Immature natural killer cell (primary cell): ENCODE measurements around the gene NADSYN1. TPM values are rescaled to one million over a fixed set of nuclear protein-coding genes. Genes with fewer than 3 reads are reported as not detected.

Source experiments
- DNase-seq, 3 donors: peaks; one replicate each; pipeline ENCODE4 v3.0.0; 2022; ENCODE audit warnings: mixed read lengths in 1 of 3
- H3K27ac Mint-ChIP-seq, 6 donors: one replicate each; pipeline ENCODE4 v1.8.0; 2020; ENCODE audit warnings: mixed read lengths in 6 of 6, mild to moderate bottlenecking in 5 of 6, inconsistent platforms in 4 of 6, moderate library complexity in 3 of 6
- H3K27me3 Mint-ChIP-seq, 3 donors: one replicate each; pipeline ENCODE4 v1.8.0; 2020 to 2021; ENCODE audit warnings: low read depth in 3 of 3, mild to moderate bottlenecking in 3 of 3, mixed read lengths in 3 of 3, moderate library complexity in 3 of 3, inconsistent platforms in 1 of 3
- H3K36me3 Mint-ChIP-seq, 3 donors: one replicate each; pipeline ENCODE4 v1.8.0; 2020; ENCODE audit warnings: mixed read lengths in 3 of 3, inconsistent platforms in 2 of 3, mild to moderate bottlenecking in 2 of 3
- H3K4me1 Mint-ChIP-seq, 2 donors: one replicate each; pipeline ENCODE4 v1.8.0; 2020; ENCODE audit warnings: inconsistent platforms in 2 of 2, mild to moderate bottlenecking in 2 of 2, mixed read lengths in 2 of 2, moderate library complexity in 1 of 2
- H3K4me3 Mint-ChIP-seq, 5 donors: one replicate each; pipeline ENCODE4 v1.8.0; 2020; ENCODE audit warnings: mild to moderate bottlenecking in 5 of 5, mixed read lengths in 5 of 5, inconsistent platforms in 3 of 5, moderate library complexity in 3 of 5
- H3K9me3 Mint-ChIP-seq, 6 donors: one replicate each; pipeline ENCODE4 v1.8.0; 2020; ENCODE audit warnings: mild to moderate bottlenecking in 6 of 6, mixed read lengths in 6 of 6, inconsistent platforms in 4 of 6, moderate library complexity in 3 of 6
- polyA plus RNA-seq, 3 donors: library from polyadenylated mRNA; unstranded; fragments of 300-500 nt; fragmentation: Illumina TruSeq; gene quantifications; one replicate each; pipeline ENCODE4 v1.2.3, GENCODE V29; 2021

Gene NADSYN1
- polyA plus RNA-seq, 3 donors from 2014 or later = 35.1 to 48.0 (median 37.1) TPM

DNA sequence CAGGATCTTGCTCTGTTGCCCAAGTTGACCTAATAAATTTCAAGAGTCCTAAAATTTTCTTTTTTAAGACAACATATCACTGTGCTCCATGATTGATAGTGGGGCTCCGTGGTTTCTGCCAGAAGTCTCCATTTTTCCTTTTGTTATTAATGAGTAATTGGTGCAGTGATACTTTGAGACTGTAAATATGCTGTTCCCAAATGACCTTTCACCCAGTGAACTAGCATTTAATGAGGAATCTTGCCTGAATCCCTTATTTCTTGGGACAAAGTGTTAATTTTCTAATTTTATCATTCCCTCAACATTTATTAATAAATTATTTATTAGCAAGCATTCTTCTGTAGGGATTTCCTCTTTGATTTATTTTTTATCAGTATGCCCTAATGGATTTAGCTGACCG is 2.5 kb upstream of the NADSYN1 start:
- Mint-ChIP-seq H3K4me3 (peak overlapping the region in 2 of 5 donors; percentile 12 to 35), H3K27ac (peak overlapping the region in 5 of 6 donors; percentile 88 to 98 (median 95)), H3K4me1 (peaks cover 61 to 81% of the 10 kb centered on the region in 2 donors), H3K36me3 (peaks cover 5 to 8% (median 5%) of the 10 kb centered on the region in 3 donors), H3K27me3 (peaks cover 2 to 5% (median 3%) of the 10 kb centered on the region in 3 donors), H3K9me3 (peaks cover 0 to 3% (median 0%) of the 10 kb centered on the region in 6 donors)
- no peak for DNase-seq

- Mint-ChIP-seq H3K4me3 (peak overlapping the region in 4 of 5 donors; percentile 5 to 33 (median 20)), H3K36me3 (peaks cover 4 to 7% (median 5%) of the 10 kb centered on the region in 3 donors), H3K27ac (peak overlapping the region; percentile 78 to 98 (median 94)), H3K27me3 (peaks cover 2 to 5% (median 3%) of the 10 kb centered on the region in 3 donors), H3K9me3 (peaks cover 0 to 1% (median 0%) of the 10 kb centered on the region in 6 donors), H3K4me1 (peaks cover 64 to 84% of the 10 kb centered on the region in 2 donors)
- no peak for DNase-seq
Observed at GRCh38 chr11:71450939-71451338, 2.1 kb upstream of the NADSYN1 start.

- no peak for DNase-seq
- H3K27me3 Mint-ChIP-seq = peaks cover 2 to 5% (median 3%) of the 10 kb centered on the region in 3 donors
- peaks cover 0 to 12% (median 9%) of the 10 kb centered on the region in 3 donors for H3K36me3 Mint-ChIP-seq
- H3K9me3 Mint-ChIP-seq = no peaks in the 10 kb centered on the region
- H3K27ac Mint-ChIP-seq = peak overlapping the region; percentile 88 to 98 (median 96)
- peaks cover 69 to 85% of the 10 kb centered on the region in 2 donors for H3K4me1 Mint-ChIP-seq
- H3K4me3 Mint-ChIP-seq = peak overlapping the region; percentile 88 to 98 (median 93)
Observed at GRCh38 chr11:71451596-71452198, 1.3 kb upstream of the NADSYN1 start.

DNA sequence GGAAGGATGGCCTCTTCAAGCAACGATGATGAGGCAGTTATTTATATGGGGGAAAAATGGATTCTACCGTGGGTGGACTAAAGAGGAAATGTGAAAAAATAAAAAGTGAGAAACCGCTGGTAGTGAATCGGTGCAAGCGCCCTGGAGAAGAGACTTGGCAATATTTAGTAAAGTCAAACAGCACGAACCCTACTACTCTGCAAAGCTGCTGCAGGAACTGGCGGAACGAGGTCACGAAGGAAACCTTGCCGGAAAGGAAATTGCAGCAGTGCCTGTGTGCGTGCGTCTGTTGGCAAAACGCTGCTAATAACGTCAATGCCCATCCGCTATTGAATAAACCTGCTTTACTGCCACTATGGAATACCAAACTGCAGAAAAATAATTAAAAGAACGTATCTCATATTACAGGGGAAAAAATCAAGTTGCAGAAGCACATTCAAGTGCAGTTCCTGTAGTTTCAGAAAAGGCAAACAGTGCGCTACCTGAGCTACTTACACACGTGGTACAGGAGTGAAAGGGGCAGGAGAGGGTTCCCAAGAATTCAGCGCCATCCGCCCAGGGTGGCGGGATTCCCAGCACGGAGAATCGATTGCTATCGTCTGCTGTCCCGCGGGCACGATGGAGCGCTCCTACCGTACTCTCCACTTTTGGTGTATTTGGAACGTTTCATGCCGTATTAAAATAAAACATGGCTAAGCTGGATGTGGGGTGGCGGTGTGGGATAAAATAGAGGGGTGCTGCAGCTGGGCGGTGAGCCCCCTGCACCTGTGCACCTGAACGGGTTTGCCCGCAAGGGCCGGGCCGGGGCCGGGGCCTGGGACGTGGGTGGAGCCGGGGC is 585 bp upstream of the NADSYN1 start:
- Mint-ChIP-seq H3K9me3 (no peaks in the 10 kb centered on the region), H3K4me1 (peaks cover 62 to 83% of the 10 kb centered on the region in 2 donors), H3K27me3 (peaks cover 2 to 5% (median 3%) of the 10 kb centered on the region in 3 donors), H3K36me3 (peaks cover 0 to 12% (median 12%) of the 10 kb centered on the region in 3 donors), H3K27ac (peak overlapping the region; percentile 88 to 98 (median 96)), H3K4me3 (peak overlapping the region; percentile 88 to 98 (median 93))
- peak; percentile 68 to 82 (median 76) for DNase-seq

- peaks cover 2 to 5% (median 3%) of the 10 kb centered on the region in 3 donors for H3K27me3 Mint-ChIP-seq
- H3K9me3 Mint-ChIP-seq = no peaks in the 10 kb centered on the region
- peak overlapping the region; percentile 88 to 98 (median 93) for H3K4me3 Mint-ChIP-seq
- peak overlapping the region; percentile 73 to 90 (median 87) for H3K27ac Mint-ChIP-seq
- DNase-seq = no peak
- peaks cover 0 to 17% (median 12%) of the 10 kb centered on the region in 3 donors for H3K36me3 Mint-ChIP-seq
- peaks cover 54 to 82% of the 10 kb centered on the region in 2 donors for H3K4me1 Mint-ChIP-seq
Observed at GRCh38 chr11:71453918-71454304, 908 bp downstream of the NADSYN1 start.

DNA sequence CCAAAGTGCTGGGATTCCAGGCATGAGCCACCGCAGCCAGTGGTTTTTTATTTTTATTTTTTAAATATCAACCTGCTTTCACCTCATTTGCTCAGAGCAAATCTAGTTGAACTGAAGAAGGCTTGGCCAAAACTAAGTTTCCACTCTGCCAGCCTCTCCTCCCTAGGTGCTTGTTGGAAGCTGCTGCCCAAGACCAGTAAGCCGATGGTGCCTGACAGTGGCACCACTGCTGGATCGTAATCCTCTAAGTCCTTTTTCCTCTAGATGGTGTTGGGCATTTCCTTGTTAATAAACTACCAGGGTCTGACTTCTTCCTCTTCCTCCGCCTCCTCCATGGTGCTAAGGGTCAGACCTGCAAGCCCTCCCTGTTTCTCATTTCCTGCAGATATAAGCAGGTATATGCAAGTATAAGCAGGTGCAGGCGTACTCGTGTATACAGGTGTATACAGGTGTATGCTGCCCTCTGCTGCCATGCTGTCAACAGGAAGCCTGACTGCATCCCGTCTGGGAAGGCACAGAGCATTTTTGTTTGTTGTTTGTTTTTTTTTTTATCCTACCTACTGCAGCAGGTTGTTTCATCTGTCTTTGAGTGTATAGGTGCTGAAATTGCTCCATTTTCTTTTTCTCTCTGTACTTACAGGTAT is 1.6 kb downstream of the NADSYN1 start:
- Mint-ChIP-seq H3K9me3 (no peaks in the 10 kb centered on the region), H3K4me1 (peaks cover 47 to 75% of the 10 kb centered on the region in 2 donors), H3K27ac (peak overlapping the region in 4 of 6 donors; percentile 22 to 54 (median 32)), H3K27me3 (peaks cover 3 to 5% (median 4%) of the 10 kb centered on the region in 3 donors), H3K4me3 (peak overlapping the region; percentile 78 to 98 (median 88)), H3K36me3 (peaks cover 0 to 19% (median 12%) of the 10 kb centered on the region in 3 donors)
- no peak for DNase-seq

GRCh38 chr11:71456294-71456693 is 3.3 kb downstream of the NADSYN1 start:
- H3K4me1 Mint-ChIP-seq = peaks cover 39 to 64% of the 10 kb centered on the region in 2 donors
- H3K27me3 Mint-ChIP-seq = peaks cover 3 to 5% (median 4%) of the 10 kb centered on the region in 3 donors
- peak overlapping the region in 1 of 5 donors; percentile 45 for H3K4me3 Mint-ChIP-seq
- H3K9me3 Mint-ChIP-seq = no peaks in the 10 kb centered on the region
- H3K27ac Mint-ChIP-seq = peak overlapping the region in 1 of 6 donors; percentile 2
- DNase-seq = no peak
- H3K36me3 Mint-ChIP-seq = peaks cover 14 to 36% (median 21%) of the 10 kb centered on the region in 3 donors

GRCh38 chr11:71456831-71457230 is 3.8 kb downstream of the NADSYN1 start:
- DNase-seq = no peak
- H3K4me1 Mint-ChIP-seq = peaks cover 34 to 58% of the 10 kb centered on the region in 2 donors
- no peak overlapping the region for H3K27ac Mint-ChIP-seq
- H3K36me3 Mint-ChIP-seq = peaks cover 14 to 36% (median 21%) of the 10 kb centered on the region in 3 donors
- H3K4me3 Mint-ChIP-seq = no peak overlapping the region
- no peaks in the 10 kb centered on the region for H3K9me3 Mint-ChIP-seq
- peaks cover 3 to 5% (median 4%) of the 10 kb centered on the region in 3 donors for H3K27me3 Mint-ChIP-seq

DNA sequence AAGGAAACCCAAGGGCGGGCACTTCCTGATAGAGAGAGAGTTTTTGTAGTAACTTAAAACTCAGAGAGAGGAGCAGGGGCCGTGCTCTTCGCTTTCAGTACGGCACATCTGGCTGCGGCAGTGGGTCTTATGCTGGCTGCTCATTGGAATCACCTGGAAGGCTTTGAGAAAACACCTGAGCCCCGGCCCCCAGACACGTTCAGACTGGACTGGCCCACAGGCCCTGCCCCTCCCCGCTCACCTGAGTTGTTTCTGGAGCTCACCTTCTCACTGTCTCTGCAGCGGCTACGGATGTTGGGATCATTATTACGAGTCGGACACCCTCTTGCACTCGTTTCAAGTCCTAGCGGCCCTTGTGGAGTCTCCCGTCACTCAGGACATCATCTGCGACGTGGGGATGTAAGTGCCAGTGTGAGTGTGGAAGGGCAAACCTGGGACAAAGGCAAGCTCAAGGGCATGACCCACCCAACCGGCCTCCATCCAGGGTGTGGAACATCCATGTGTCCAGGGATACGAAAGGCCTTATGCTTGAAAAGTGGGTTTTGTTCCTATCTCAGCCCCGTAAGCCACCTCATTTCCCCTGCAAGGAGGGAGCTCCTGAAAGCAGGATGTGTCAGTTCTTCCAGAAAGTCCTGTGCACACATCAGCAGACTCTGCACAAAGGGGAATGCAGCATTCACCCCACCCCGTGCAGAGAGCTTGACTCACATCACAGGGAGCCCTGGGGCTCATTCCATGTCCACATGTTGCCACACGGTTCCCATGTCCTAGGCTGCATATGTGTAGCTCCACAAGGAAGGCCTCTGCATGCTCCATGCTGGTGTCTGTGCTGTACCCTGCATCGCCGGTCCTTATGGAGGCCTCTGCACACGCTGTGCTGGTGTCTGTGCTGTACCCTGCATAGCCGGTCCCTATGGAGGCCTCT is 5.4 kb downstream of the NADSYN1 start:
- Mint-ChIP-seq H3K9me3 (no peaks in the 10 kb centered on the region), H3K27me3 (peaks cover 0 to 5% (median 0%) of the 10 kb centered on the region in 3 donors), H3K36me3 (peaks cover 14 to 36% (median 21%) of the 10 kb centered on the region in 3 donors), H3K4me1 (peaks cover 26 to 48% of the 10 kb centered on the region in 2 donors), H3K4me3 (no peak overlapping the region), H3K27ac (no peak overlapping the region)
- no peak for DNase-seq

GRCh38 chr11:71459076-71459766 is 6.2 kb downstream of the NADSYN1 start:
- no peaks in the 10 kb centered on the region for H3K9me3 Mint-ChIP-seq
- peaks cover 18 to 40% of the 10 kb centered on the region in 2 donors for H3K4me1 Mint-ChIP-seq
- no peak for DNase-seq
- no peak overlapping the region for H3K27ac Mint-ChIP-seq
- peaks cover 0 to 5% (median 0%) of the 10 kb centered on the region in 3 donors for H3K27me3 Mint-ChIP-seq
- H3K36me3 Mint-ChIP-seq = peaks cover 17 to 36% (median 21%) of the 10 kb centered on the region in 3 donors
- H3K4me3 Mint-ChIP-seq = no peak overlapping the region

DNA sequence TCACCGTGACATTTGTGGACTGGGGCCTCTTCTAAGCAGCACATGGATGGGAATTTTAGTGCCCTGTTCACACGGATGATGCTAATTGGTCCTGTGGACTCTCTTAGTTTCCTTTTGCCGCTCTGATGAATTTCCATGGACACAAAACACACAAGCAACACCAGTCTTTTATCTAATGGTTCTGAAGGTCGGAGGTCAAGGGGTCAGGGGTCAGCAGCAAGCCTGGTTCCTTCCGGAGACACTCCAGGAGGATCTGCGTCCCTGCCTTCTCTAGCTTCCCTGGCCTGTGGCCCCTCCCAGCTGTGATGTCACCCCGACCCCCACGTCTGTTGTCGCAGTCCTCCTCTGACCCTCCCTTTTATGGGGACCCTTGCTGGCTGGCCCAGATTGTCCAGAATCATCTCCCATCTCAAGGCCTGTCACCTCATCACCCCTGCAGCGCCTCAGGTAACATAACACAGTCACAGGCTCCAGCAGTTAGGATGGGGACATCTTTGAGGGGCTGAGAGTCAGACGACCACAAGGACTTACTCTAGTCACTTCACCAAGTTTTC is 6.8 kb downstream of the NADSYN1 start:
- no peak overlapping the region for H3K4me3 Mint-ChIP-seq
- no peaks in the 10 kb centered on the region for H3K9me3 Mint-ChIP-seq
- peaks cover 18 to 37% (median 23%) of the 10 kb centered on the region in 3 donors for H3K36me3 Mint-ChIP-seq
- peak overlapping the region in 1 of 6 donors; percentile 34 for H3K27ac Mint-ChIP-seq
- peaks cover 13 to 34% of the 10 kb centered on the region in 2 donors for H3K4me1 Mint-ChIP-seq
- no peak for DNase-seq
- H3K27me3 Mint-ChIP-seq = peaks cover 0 to 5% (median 0%) of the 10 kb centered on the region in 3 donors

DNA sequence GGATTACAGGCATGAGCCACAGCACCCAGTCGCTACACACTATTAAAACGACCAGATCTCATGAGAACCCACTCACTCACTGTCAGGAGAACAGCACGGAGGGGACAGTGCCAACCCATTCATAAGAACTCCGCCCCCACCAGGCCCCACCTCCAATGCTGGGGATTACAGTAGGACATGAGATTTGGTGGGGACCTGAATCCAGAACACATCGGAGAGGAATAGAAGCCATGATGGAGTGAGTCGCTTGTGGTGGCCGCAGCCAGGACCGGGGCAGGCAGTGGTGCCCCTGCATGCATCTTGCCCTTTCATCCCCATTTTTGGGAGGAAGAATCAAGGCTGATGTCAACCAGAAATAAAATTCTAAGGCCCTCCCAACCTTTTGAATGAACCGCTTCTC is 8.7 kb downstream of the NADSYN1 start:
- peaks cover 16 to 43% (median 25%) of the 10 kb centered on the region in 3 donors for H3K36me3 Mint-ChIP-seq
- peaks cover 0 to 6% (median 0%) of the 10 kb centered on the region in 3 donors for H3K27me3 Mint-ChIP-seq
- H3K4me3 Mint-ChIP-seq = no peak overlapping the region
- H3K9me3 Mint-ChIP-seq = no peaks in the 10 kb centered on the region
- H3K4me1 Mint-ChIP-seq = peaks cover 8 to 26% of the 10 kb centered on the region in 2 donors
- no peak for DNase-seq
- no peak overlapping the region for H3K27ac Mint-ChIP-seq
